ENCODE results near the gene UBE2E2.

UBE2E2 gene

DNA sequence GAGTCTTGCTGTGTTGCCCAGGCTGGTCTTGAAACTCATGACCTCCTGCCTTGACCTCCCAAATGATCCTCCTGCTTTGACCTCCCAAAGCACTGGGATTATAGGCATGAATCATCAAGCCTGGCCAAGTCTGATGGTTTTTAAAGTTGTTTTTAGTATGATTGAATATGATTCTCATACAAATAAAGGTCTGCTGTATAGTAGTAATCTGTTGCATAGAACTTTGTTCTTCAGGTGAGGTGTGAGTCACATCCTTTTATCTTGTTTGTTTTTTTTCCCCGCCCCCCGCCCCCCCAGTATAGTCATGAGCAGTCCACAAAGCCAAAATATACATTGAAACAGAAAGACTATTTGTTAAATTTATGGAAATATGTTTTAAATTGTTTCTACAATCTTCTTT is 39.0 kb downstream of the UBE2E2 start:
- DNase-seq: no peak

DNA sequence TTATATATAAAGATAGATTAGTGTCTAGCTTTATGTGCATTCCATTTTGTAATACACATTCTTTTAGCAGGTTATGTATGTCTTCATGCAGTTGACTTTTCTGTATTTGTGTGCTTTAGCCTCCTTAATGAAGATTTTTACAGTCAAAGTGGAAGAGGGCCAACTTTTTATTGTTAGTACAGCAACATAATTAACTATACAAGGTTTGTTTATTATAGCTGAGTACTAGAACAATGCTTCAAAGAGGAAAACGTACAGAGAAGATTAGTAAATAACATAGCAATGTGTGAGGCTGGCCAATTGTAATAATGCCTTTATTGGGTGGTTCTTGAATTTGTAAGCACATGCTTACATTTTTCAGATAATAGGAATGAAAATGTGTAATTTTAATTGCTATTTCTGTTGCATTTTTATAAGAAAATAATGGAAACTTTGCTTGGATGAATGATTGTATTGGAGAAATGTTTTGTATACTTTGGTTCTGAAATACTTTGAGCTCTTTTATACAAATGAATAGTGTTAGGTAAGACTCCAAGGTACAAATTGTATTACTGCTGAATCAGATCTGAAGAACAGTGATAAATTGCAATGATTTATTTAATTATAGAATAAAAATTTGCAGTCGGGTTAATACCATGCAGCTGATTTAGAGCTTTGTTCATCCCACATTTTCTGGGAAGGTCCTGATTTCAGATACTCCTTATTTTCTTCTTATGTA is 41.4 kb downstream of the UBE2E2 start:
- DNase-seq: no peak

DNA sequence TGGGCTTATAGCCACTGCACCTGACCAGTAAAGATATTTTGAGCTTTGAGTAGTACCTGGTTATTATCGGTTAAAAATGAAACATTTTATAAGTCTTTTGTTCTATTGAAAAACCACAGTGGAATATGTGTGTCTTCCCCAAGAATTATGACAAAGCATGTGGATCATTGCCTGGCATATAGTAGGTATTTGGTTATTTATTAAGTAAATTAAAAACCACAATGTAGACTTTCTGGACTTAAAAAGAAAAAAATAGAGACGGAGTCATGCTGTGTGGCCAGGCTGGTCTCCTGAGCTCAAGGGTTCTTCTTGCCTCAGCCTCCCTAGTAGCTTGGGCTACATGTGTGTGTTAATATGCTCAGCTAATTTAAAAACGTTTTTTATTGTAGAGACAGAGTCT is 43.5 kb downstream of the UBE2E2 start:
- no peak for DNase-seq

DNA sequence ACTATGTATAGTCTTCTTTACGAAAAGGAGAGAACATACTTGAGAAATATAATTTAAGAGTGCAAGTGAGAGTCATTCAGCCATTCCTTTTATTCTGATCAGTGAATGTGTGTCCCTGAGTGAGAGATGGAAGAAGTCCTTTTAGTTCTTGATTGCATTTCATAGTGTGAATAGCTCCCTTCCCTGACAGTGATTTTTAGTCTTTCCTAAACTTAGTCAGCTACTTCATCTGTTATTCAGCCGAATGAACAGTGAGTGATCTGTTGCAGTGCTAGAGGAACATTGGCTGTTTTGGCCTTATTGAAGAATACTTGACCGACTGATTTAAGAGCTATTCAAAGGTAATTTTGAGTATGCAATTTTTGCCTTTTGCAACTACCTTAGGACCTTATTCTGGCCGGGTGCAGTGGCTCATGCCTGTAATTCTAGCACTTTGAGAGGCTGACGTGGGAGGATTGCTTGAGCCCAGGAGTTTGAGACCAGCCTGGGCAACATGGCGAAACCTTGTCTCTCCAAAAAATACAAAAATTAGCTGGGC is 45.5 kb downstream of the UBE2E2 start:
- DNase-seq: no peak

DNA sequence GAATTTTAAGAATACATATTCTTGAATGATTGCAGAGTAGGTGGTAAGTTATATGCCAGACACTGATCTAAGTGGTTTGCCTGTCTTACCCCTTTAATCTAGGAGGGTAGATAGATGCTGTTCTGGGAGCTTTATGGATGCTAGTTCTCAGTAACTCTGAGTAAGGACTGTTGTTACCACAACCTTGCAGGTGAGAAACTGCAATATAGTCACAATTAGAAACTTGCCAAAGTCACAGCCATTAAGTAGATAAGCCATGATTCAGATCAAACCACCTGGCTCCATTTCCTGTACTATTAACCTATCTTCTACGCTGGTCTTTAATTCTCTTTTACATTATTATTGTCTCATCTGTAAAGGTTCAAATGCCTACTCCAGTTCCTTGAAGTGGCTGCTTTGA is 46.8 kb downstream of the UBE2E2 start:
- DNase-seq: no peak

DNA sequence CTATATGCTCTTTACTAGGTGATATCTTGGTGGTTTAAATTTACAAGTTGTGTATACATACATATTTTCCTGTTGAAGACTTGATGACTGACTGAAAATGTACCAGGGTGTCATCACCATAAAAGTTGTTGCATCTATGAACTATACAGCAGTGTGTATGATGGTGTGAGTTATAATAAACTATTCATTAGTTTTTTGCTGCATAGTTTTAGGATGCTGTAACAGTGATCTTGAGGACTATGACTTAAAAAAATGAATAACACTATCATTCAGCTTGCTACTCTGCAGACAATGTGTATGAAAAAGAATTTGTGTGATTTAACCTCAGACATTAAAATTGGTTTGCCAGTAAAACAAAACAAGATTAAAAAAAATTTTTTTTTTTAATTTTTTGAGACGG is 49.0 kb downstream of the UBE2E2 start:
- DNase-seq: no peak

DNA sequence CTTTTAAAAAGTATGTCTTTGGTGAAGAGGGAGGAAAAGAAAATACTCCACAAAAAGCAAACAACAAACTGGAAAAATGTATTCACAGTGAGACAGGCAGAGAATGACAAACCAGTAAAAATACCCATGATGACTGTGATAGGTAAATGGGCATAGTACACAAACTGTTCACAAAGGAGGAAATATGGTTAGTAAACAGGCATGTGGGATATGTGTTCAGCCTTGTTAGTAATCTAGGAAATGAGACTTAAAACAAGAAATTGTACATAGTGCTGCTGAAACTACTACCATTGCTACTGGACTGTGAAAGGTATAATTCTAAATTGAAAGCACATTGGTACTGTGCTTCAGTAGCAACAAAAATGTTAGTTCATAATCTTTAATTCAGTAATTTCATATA is 50.1 kb downstream of the UBE2E2 start:
- DNase-seq: no peak

DNA sequence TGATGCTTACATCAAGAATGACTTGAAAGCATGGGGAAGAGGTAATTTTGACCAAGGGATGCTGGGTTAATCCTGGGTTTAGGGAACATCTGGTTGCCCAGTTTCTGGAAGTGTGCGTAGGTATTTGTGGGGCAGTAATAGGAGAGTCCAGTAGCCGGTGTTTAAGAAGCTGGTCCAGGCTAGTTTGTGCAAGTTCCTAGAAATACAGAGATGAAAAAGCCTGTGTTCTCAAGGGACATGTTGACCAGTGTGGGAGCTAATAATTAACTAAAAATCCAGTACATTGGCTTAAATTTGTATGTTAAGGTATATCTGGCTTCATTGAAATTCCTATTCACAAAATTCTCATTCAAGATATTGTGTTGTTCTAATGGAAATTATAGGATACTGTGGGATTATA is 51.2 kb downstream of the UBE2E2 start:
- no peak for DNase-seq

DNA sequence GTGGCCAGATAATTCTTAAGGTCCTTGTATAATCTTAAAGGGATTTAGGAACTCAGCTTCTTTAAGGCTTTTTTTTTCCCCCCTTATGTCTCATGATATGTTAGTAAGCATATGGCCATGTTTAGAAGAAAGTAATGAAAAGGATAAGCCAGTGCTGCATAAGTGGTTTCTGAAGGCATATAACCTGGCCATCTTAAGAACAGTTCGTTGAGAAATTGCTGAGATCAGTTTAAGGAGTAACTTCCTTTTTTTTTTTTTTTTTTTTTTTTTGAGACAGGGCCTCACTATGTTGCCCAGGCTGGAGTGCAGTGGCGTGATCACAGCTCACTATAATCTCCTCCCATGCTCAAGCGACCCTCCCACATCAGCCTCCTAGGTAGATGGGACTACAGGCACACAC is 51.7 kb downstream of the UBE2E2 start:
- no peak for DNase-seq

DNA sequence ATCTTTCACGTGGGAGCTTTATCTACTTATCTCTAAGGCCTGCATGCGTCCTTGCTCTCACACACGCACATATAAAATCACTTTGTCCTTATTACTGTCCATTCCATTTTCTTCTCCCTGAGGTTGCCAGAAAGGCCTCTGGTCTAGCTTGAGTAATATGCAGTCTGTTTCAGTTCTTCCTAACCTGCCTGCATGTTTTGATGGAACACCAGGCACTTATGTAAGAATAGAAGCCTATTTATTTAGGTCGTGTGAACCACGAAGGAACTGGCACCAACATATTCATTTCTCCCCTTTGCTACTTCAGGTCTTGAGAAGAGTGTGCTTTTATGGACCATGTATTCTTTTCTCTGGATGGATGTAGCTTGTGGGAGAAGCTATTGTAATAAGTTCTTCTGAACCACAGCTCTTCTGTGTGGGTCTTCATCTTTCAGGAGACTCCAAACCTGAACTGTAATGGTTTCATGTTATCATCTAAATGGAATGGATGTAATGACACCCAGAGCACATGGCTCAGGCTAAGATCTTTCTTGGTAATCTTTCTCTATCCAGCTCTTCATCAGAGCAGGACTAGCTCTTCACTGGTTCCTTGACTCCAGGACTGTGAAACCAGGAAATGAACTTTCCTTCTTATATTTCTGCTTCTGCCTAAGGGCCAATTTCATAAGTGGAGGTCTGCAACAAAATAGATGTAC is 53.8 kb downstream of the UBE2E2 start:
- DNase-seq: no peak

DNA sequence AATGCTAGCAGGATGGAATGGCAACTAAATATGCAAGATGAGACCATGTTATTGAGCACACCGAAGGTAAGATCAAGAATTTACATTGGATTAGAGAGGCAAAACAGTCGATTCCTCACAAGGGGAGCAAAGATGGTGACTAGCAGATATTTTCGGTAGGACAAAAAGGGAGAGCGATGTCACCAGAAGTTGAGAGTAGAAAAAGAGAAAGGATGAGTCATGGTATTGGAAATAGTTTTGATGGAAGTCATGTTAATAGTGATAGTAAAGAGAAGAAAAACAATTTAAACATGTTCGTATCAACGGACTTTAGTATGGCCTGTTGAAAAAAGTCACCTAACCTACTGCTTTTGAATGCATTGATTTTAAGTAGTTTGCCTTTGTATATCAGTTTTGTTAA is 55.0 kb downstream of the UBE2E2 start:
- no peak for DNase-seq

DNA sequence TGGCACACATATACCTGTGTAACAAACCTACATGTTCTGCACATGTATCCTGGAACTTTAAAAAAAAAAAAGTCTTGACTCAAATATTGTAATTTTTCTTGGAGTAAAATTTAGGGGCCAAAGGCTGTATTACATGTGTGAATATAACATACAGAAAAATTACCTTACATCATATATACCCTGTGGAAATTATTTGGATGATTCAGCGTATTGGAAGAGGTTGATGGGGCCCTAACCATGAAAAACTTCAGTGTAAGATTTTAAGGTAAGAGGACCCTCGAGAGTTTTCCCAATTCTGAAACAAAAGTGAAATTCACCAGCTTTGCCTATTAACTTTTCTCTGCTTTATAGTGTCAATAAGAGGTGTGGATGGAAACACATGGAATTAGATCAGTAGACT is 56.4 kb downstream of the UBE2E2 start:
- no peak for DNase-seq

DNA sequence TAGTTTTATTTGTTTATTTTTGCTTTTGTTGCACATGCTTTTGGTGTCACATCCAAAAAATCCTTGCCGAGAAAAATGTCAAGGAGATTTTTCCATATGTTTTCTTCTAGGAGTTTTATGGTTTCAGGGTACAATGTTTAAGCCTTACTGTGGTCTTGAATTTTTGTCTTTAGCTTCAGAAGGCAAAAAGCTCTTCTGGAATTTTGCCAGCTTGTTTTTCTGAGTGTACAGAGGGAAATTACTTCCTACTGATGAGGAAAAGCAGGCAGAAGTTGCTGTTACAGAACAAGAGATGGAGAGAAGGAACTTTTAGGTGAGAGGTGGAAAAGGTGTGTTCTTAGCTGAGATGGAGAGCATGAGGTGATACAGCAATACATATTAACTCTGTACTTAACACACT is 59.6 kb downstream of the UBE2E2 start:
- no peak for DNase-seq

DNA sequence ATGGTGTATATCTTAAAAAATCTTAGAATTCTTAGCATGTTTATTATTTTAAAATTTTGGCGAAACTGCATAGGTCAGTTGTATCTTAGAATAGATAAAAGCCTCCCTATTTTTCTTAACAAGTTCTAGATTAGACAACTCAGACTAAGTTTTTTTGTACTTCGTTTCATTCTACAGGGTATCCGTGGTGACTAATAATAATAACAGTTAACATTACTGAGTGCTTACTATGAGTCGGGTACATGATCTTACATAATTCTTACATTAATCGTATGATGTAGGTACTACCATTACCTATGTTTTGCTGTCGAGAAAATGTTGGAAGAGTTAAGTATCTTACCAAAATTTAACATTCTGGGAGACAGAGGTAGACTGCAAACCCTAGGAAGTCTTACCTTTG is 60.7 kb downstream of the UBE2E2 start:
- no peak for DNase-seq

DNA sequence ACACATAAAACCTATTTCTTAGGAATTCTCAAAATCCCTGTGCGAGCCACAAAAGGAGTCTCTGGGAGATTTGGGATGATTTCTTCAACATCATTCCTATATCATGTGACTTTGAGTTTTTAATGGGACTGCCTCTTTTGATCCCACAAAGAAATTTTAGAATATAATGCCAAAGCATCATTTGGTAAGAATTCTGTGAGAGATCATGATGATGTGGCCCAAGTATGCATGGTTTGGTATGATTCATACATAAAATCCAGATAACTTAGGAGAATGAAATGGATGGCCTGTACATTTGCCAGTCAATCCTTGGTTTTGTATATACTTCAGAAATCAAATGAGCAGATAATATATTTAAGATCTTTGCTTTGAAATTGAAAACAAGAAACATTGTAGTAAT is 61.3 kb downstream of the UBE2E2 start:
- DNase-seq: no peak

DNA sequence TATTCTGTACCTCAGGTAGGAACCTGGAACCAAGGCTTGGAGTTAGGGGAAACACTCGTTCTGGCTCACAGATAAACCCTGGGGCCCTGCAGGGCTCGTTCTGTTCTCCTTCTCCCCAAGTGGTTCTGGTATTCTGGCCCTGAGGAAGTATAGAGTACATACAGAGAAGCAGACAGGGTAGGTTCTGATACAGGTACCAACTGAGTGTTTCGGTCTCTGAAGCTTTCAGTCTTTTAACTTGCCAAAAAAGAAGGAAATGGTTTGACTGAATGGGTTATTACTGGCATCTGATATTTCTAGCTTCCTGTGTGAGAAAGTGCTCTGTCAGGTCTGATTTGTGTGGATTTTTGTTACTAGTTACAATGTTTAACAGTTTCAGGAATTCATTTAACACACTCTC is 67.3 kb downstream of the UBE2E2 start:
- no peak for DNase-seq

DNA sequence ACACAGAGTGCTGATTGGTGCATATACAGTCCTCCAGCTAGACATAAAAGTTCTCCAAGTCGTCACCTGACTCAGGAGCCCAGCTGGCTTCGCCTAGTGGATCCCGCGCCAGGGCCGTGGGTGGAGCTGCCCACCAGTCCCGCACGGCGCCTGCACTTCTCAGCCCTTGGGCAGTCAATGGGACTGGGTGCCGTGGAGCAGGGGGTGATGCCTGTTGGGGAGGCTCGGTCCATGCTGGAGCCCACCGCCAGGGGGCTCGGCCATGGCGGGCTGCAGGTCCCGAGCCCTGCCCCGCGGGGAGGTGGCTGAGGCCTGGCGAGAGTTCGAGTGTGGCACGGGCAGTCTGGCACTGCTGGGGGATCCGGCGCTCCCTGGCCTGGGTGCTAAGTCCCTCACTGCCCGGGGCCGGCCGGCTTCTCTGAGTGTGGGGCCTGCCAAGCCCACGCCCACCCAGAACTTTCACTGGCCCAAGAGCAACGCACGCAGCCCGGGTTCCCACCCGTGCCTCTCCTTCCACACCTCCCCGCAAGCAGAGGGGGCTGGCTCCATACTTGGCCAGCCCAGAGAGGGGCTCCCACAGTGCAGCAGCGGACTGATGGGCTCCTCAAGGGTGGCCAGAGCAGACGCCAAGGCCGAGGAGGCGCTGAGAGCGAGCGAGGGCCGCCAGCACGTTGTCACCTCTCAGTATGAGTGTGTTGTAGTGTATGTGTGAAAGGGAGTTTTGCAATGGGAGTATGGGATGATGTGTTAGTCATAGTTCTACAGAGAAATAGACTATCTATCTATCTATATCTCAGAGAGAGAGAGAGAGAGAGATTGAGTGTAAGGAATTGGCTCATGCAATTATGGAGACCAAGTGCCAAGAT is 69.0 kb downstream of the UBE2E2 start:
- no peak for DNase-seq

DNA sequence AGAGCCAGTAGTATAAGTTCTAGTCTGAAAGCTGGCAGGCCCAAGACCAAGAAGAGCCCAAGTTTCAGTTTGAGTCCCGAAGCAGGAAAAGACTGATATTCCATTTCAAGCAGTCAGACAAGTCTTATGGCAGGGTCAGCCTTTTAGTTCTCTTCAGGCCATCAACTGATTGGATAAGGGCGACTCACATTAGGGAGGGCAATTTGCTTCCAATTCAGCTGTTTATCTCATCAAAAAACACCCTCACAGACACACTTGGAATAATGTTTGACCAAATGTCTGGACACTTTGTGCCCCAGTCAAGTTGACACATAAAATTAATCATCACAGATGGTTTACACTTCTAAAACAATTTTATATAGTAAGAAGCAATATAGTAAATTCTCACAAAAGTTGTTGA is 69.7 kb downstream of the UBE2E2 start:
- DNase-seq: no peak

DNA sequence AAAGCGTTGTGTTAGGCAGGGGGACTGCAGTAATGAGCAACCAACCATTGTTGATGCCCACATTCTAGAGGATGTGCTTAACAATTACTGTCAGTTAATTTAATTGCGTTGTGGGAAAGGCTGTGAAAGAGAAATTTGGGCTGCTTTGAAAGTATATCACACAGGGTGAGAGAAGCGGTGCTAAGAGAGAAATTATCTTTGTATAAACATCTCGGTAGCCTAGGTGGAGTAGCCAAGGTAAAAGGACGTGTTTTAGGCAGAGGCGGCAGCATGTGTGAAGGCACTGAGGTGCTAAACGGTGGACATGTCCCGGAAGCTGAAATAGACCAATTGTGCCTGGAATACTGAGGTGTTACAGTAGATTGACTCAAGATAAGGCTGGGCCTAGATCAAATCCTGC is 71.9 kb downstream of the UBE2E2 start:
- DNase-seq: no peak

DNA sequence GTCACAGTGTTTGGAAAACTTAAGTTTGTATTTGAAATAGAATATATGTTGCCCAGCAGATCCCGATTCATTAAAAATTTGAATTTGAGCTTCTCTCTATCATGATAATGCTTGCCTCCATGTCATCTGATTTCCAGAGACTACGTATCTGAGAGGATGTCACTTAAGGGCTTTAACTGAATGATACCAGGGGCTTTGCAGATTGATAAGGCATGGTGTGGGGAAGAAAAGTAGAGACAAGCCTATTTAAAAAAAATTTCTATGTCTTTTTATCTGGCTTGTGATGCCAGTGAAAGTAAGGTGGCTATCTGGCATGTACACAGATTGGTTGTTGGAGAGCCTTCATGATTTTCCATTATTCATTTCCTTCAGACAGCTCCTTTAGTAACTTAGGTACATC is 72.7 kb downstream of the UBE2E2 start:
- no peak for DNase-seq

DNA sequence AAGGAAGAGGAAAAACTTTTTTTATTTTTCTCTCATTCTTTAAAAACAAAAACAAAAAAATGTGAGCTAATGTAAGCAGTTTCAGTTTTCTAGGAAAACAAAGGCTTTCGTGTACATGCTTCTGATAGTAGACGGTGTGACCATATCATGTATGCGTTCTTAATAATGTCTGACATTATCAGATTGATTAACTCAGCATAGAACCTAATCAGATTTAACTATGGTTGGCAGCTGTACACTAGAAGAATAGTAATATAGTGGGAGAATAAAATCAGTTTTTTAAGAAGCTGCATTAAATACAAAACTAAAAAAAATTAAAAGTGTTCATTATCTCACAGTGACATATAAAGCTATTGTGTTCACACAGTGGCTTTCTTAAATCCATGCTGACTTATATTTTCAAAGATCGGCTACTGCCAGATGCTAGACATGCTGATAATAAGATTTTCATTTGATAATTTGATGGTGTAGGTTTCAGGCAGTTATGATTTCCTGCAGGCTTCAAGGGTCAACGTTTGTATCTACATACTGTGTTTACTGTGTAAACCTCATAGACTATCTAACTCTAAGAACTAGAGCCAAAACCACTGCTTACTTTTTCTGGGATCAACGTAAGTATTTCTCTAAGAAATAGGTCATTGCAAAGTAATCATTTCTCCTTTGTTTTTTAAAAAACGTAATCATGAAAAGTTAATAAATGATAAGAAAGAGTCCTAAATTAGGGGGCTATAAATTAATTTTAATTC is 74.0 kb downstream of the UBE2E2 start:
- DNase-seq: no peak

DNA sequence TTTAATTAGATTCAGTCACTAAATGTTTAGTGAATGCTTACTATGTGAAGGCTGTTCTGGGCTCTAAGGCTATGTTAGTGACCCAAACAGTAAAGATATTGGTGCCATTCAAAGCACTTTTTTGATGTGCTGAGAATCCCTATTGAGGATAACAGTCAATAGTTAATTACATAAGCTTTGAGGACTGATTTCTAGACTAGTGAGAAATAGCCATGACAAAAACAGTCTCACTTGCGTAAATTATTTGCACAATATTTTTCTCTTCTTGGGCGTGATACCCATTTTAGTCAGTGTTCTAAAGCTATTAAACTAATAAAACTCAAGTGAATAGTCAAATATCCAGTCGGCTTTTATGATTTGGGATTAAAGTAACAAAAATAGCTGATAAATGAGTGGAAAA is 74.6 kb downstream of the UBE2E2 start:
- DNase-seq: no peak

DNA sequence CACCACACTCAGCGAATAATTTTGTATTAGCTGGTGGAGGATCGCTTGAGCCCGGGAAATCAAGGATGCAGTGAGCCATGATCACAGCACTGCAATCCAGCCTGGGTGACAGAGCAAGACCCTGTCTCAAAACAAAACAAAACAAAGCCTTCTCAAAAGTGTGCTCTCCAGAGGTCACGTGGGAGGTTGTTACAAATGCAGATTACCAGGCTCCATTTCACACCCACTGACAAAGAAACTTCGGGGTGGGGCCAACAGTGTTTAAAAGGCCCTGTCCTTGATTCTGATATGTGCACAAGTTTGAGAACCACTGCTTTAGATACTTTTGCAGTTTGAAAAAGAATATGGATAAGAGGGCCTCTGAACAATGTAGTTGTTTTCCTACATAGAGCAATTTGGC is 80.5 kb downstream of the UBE2E2 start:
- DNase-seq: no peak
